HG03064 (cell line): Measurements from ENCODE around the gene FOXP1.
A peak's percentile ranks its signal among the peaks of the same experiment; 100 is the strongest.

Experiments
- ATAC-seq: cut with Tn5 transposase; IDR thresholded peaks from one replicate; pipeline ENCODE4 v1.9.1; 2021; ENCODE audit warnings: low read depth; ENCODE audit not compliant: unreplicated experiment

FOXP1 gene

GRCh38 chr3:71388535-71389120 is 194.9 kb downstream of the FOXP1 start:
- no peak for ATAC-seq

- no peak for ATAC-seq
Observed at GRCh38 chr3:71387586-71387985, 195.9 kb downstream of the FOXP1 start.

- no peak for ATAC-seq
Observed at GRCh38 chr3:71384837-71385716, 198.5 kb downstream of the FOXP1 start.

GRCh38 chr3:71384388-71384787 is 199.1 kb downstream of the FOXP1 start:
- ATAC-seq = no peak

- ATAC-seq = no peak
Observed at GRCh38 chr3:71380096-71380495, 203.4 kb downstream of the FOXP1 start.

- ATAC-seq = no peak
Observed at GRCh38 chr3:71378509-71378908, 205.0 kb downstream of the FOXP1 start.

- no peak for ATAC-seq
Observed at GRCh38 chr3:71376911-71377310, 206.6 kb downstream of the FOXP1 start.

- no peak for ATAC-seq
Observed at GRCh38 chr3:71376503-71376902, 207.0 kb downstream of the FOXP1 start.

GRCh38 chr3:71374582-71374981 is 208.9 kb downstream of the FOXP1 start:
- no peak for ATAC-seq

GRCh38 chr3:71372911-71373637 is 210.5 kb downstream of the FOXP1 start:
- no peak for ATAC-seq

- no peak for ATAC-seq
Observed at GRCh38 chr3:71372241-71372768, 211.2 kb downstream of the FOXP1 start.

GRCh38 chr3:71371282-71371681 is 212.2 kb downstream of the FOXP1 start:
- ATAC-seq = no peak

- no peak for ATAC-seq
Observed at GRCh38 chr3:71370467-71370866, 213.1 kb downstream of the FOXP1 start.

- ATAC-seq = no peak
Observed at GRCh38 chr3:71369701-71370391, 213.7 kb downstream of the FOXP1 start.

- no peak for ATAC-seq
Observed at GRCh38 chr3:71366988-71367604, 216.4 kb downstream of the FOXP1 start.

GRCh38 chr3:71361334-71361890 is 222.1 kb downstream of the FOXP1 start:
- ATAC-seq = no peak

GRCh38 chr3:71360764-71361163 is 222.8 kb downstream of the FOXP1 start:
- ATAC-seq = peak; percentile 81

GRCh38 chr3:71360180-71360579 is 223.3 kb downstream of the FOXP1 start:
- ATAC-seq = peak; percentile 45

- ATAC-seq = no peak
Observed at GRCh38 chr3:71358243-71358642, 225.3 kb downstream of the FOXP1 start.

- ATAC-seq = no peak
Observed at GRCh38 chr3:71356265-71356664, 227.3 kb downstream of the FOXP1 start.
